Measurements from ENCODE around the gene ENDOU. TPM values are rescaled to one million over a fixed set of nuclear protein-coding genes. Genes with fewer than 3 reads are reported as not detected.
"Not testable (repeated sequence)": the region's sequence is repeated elsewhere in the genome, so short reads cannot be mapped to it uniquely, and the experiment has no call there.

Gene ENDOU
- total and polyA plus RNA-seq, 9 donors = 0.69 to 3.6 (median 1.4) TPM

GRCh38 chr12:47686645-47687240, 38.5 kb downstream of the ENDOU start:
- Histone ChIP-seq H3K4me3 (no peak overlapping the region), H3K9me3 (no peaks in the 10 kb centered on the region), H3K27ac (no peak overlapping the region), H3K4me1 (ENCODE audit: insufficient read depth) (no peaks in the 10 kb centered on the region), H3K27me3 (no peaks in the 10 kb centered on the region), H3K36me3 (no peaks in the 10 kb centered on the region)
- WGBS, 3 donors = 63 to 70% (median 69%) methylated on average over 4 of the region's 4 CpGs
- no peak for DNase-seq
- intact Hi-C loops (cut with DNase I) = loop anchor here in 1 of 4 donors (5.0 kb wide), 1 partner anchor 654 kb away; no protein-coding TSS in a partner anchor
- TF ChIP-seq CTCF (IDR thresholded peaks at IDR 0.05) (peak; percentile 32 to 67 (median 46)), EP300 (IDR thresholded peaks at IDR 0.05) (no peak)

GRCh38 chr12:47679785-47680184, 45.5 kb downstream of the ENDOU start:
- DNase-seq = no peak
- TF ChIP-seq POLR2A (IDR thresholded peaks at IDR 0.05) (no peak), EP300 (IDR thresholded peaks at IDR 0.05) (no peak), CTCF (IDR thresholded peaks at IDR 0.05) (no peak)
- Histone ChIP-seq H3K27ac (no peak overlapping the region), H3K4me3 (no peak overlapping the region), H3K36me3 (no peaks in the 10 kb centered on the region), H3K4me1 (ENCODE audit: insufficient read depth) (no peaks in the 10 kb centered on the region), H3K9me3 (no peaks in the 10 kb centered on the region), H3K27me3 (no peaks in the 10 kb centered on the region)
- WGBS, 3 donors = 95 to 97% (median 96%) methylated on average over 2 of the region's 2 CpGs
- intact Hi-C loops (cut with DNase I) = no loop called here

GRCh38 chr12:47672068-47672467, 53.2 kb downstream of the ENDOU start:
- TF ChIP-seq EP300 (IDR thresholded peaks at IDR 0.05) (no peak), POLR2A (IDR thresholded peaks at IDR 0.05) (no peak), CTCF (IDR thresholded peaks at IDR 0.05) (no peak)
- Histone ChIP-seq H3K36me3 (no peaks in the 10 kb centered on the region), H3K27ac (no peak overlapping the region), H3K4me1 (ENCODE audit: insufficient read depth) (no peaks in the 10 kb centered on the region), H3K9me3 (no peaks in the 10 kb centered on the region), H3K4me3 (no peak overlapping the region), H3K27me3 (no peaks in the 10 kb centered on the region)
- 97 to 98% (median 98%) methylated on average over 2 of the region's 2 CpGs for WGBS, 3 donors
- DNase-seq = no peak
- intact Hi-C loops (cut with DNase I) = no loop called here

GRCh38 chr12:47667935-47668334, 57.4 kb downstream of the ENDOU start:
- H3K27me3 ChIP-seq; H3K9me3 ChIP-seq; DNase-seq; H3K27ac ChIP-seq; intact Hi-C loops (cut with DNase I); H3K4me3 ChIP-seq; H3K36me3 ChIP-seq; H3K4me1 ChIP-seq (ENCODE audit: insufficient read depth): not testable (repeated sequence)
- WGBS, 3 donors = 94 to 97% (median 95%) methylated on average over 6 of the region's 6 CpGs

Other genes with a start within 250 kb of the ENDOU start
- gene RPAP3, start 19.5 kb downstream of the ENDOU start, total RNA-seq = 10 to 100 TPM; 18.4 to 71.3 (median 41.8) TPM
- 10 to 100 TPM; 15.6 to 18.6 TPM for gene RPAP3, start 19.5 kb downstream of the ENDOU start, polyA plus RNA-seq
- 100 to 1,000 TPM in 3 of 7 donors, 10 to 100 TPM in 4; 50.4 to 132 (median 93.5) TPM for gene RAPGEF3, start 33.4 kb upstream of the ENDOU start, total RNA-seq
- gene RAPGEF3, start 33.4 kb upstream of the ENDOU start, polyA plus RNA-seq = 10 to 100 TPM; 16.9 to 68.4 TPM
- 100 to 1,000 TPM in 2 of 7 donors, 10 to 100 TPM in 5; 36.7 to 143 (median 98.3) TPM for gene SLC48A1, start 47.7 kb upstream of the ENDOU start, total RNA-seq
- 10 to 100 TPM; 24.1 to 41.1 TPM for gene SLC48A1, start 47.7 kb upstream of the ENDOU start, polyA plus RNA-seq
- gene HDAC7, start 94.4 kb upstream of the ENDOU start, total RNA-seq = 100 to 1,000 TPM in 5 of 7 donors, 10 to 100 TPM in 2; 47.2 to 151 (median 103) TPM
- 10 to 100 TPM; 40.1 to 79.4 TPM for gene HDAC7, start 94.4 kb upstream of the ENDOU start, polyA plus RNA-seq
- gene VDR, start 179.5 kb upstream of the ENDOU start, total RNA-seq = 1 to 10 TPM in 5 of 7 donors, under 1 TPM in 2; 0.71 to 2.7 (median 1.1) TPM
- gene VDR, start 179.5 kb upstream of the ENDOU start, polyA plus RNA-seq = 1 to 10 TPM in 1 of 2 donors, under 1 TPM in 1; 0.31 to 1.1 TPM
- gene TMEM106C, start 238.1 kb upstream of the ENDOU start, total RNA-seq = 10 to 100 TPM; 31.1 to 87.5 (median 55.0) TPM
- gene TMEM106C, start 238.1 kb upstream of the ENDOU start, polyA plus RNA-seq = 100 to 1,000 TPM in 1 of 2 donors, 10 to 100 TPM in 1; 52.0 to 110 TPM

Data from ovary (tissue), 9 donors.